ENCODE measurements around the gene PLCG2.
"Not testable (repeated sequence)": the region's sequence is repeated elsewhere in the genome, so short reads cannot be mapped to it uniquely, and the experiment has no call there.

PLCG2 gene

GRCh38 chr16:81745704-81746558, 33.2 kb upstream of the PLCG2 start:
- H3K9me3 Mint-ChIP-seq, result no peaks in the 10 kb centered on the region
- ATAC-seq (peak; percentile 84), DNase-seq (ENCODE audit: low spot score in 2 of 2) (peak; percentile 54 to 85)
- no peaks in the 10 kb centered on the region for H3K36me3 Mint-ChIP-seq
- H3K27ac Mint-ChIP-seq, result peak overlapping the region; percentile 87
- peaks cover 11% of the 10 kb centered on the region for H3K4me1 Mint-ChIP-seq
- H3K4me3 Mint-ChIP-seq, result peak overlapping the region; percentile 74

GRCh38 chr16:81746566-81746965, 32.5 kb upstream of the PLCG2 start:
- Mint-ChIP-seq H3K27ac (peak overlapping the region; percentile 87), H3K36me3 (no peaks in the 10 kb centered on the region), H3K4me3 (peak overlapping the region; percentile 74), H3K9me3 (no peaks in the 10 kb centered on the region), H3K4me1 (peaks cover 11% of the 10 kb centered on the region)
- ATAC-seq, result no peak
- DNase-seq (ENCODE audit: low spot score in 2 of 2), result no peak

DNA sequence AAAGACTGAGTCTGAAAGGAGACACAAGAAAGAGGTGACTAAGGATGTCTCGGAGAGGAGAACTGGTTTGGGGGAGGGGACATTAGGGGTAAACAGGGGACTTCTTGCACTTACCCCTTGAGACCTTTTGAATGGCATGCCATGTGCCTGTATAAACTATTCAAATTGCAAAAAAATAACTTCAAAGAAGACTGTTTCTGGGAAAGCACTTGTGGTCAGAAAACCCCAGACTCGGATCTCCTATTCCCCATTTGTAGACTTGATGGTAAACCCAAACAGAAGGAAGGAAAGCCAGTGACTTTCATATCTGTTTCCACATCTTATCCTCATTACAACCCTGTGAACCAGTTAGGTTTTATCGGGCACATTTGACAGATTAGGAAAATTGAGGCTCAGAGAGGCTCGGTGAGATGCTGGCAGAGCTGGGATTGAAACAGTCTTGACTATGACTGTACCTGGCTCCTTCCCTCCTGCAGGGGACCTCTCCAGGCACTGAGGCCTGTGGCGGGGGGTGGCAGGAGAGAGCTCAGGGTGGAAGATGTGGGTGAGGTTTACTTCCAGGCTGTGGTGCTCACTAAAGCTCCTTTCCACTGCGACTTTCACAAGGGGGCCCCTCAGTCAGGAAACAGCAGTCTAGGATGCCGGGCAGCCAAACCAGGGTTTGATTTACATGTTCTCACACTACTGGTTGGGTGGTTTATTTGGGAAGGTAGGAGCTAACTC, 30.5 kb upstream of the PLCG2 start:
- ATAC-seq, result peak; percentile 42
- peaks cover 11% of the 10 kb centered on the region for H3K4me1 Mint-ChIP-seq
- no peaks in the 10 kb centered on the region for H3K36me3 Mint-ChIP-seq
- H3K4me3 Mint-ChIP-seq, result no peak overlapping the region
- peak overlapping the region; percentile 40 for H3K27ac Mint-ChIP-seq
- DNase-seq (ENCODE audit: low spot score in 2 of 2), result no peak
- no peaks in the 10 kb centered on the region for H3K9me3 Mint-ChIP-seq

GRCh38 chr16:81752225-81752875, 26.7 kb upstream of the PLCG2 start:
- ATAC-seq (peak; percentile 60), DNase-seq (ENCODE audit: low spot score in 2 of 2) (no peak)
- no peak overlapping the region for H3K4me3 Mint-ChIP-seq
- no peaks in the 10 kb centered on the region for H3K9me3 Mint-ChIP-seq
- peaks cover 8% of the 10 kb centered on the region for H3K4me1 Mint-ChIP-seq
- H3K27ac Mint-ChIP-seq, result no peak overlapping the region
- H3K36me3 Mint-ChIP-seq, result no peaks in the 10 kb centered on the region

DNA sequence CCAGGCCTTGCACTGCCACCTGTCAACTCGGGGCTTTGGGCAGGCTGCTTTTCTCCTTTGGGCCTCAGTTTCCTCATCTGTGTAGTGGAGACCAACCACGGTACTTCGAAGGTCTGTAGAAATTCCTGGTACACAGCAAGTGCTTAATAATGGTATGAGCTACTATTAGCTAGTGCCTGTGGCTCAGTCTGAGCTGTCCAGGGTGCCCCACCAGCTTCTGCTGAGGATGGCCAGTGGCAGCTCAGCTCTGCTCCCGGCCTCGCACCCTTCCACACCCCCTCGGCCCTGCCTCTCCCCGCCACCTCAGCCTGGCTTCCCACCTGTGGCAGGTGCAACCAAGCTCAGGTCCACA, 26.2 kb upstream of the PLCG2 start:
- no peak overlapping the region for H3K27ac Mint-ChIP-seq
- H3K36me3 Mint-ChIP-seq, result no peaks in the 10 kb centered on the region
- DNase-seq (ENCODE audit: low spot score in 2 of 2) (no peak), ATAC-seq (no peak)
- H3K4me1 Mint-ChIP-seq, result peaks cover 8% of the 10 kb centered on the region
- H3K9me3 Mint-ChIP-seq, result no peaks in the 10 kb centered on the region
- H3K4me3 Mint-ChIP-seq, result no peak overlapping the region

- Mint-ChIP-seq H3K4me3 (no peak overlapping the region), H3K9me3 (no peaks in the 10 kb centered on the region), H3K36me3 (no peaks in the 10 kb centered on the region), H3K27ac (no peak overlapping the region), H3K4me1 (peaks cover 8% of the 10 kb centered on the region)
- ATAC-seq, result no peak
- DNase-seq (ENCODE audit: low spot score in 2 of 2), result no peak
These were observed 24.2 kb upstream of the PLCG2 start for GRCh38 chr16:81754858-81755257.

DNA sequence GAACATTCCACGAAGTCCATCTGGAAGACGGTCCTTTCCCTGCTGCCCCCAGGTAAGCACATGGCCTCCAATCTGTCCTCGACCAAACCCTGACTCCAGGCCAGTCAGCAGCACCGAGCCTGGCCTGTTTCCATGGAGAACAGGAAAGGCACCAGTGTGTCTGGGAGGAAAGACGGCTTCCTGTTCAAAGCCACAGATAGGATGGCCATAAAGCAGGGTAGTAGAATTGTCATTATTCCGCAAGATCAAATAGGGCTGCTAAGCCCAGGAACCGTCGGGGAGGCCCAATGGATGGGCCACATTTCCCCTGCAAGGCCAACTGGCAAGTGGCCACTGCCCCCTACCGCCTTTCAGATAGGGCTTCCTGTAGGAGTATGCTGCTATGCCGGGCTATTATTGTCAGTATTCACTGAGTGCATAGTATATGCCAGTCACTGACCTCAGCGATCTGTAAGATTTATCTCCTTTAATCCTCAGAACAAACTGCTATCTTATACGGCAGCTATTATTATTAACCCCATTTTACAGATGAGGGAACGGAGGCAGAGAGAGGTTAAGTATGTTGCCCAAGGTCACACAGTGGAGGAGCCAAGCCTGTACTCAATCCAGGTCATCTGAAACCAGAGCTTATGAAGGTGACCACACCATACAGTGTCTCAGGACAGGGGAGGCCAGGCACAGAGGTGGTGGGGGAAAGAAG, 23.0 kb upstream of the PLCG2 start:
- peak overlapping the region; percentile 83 for H3K27ac Mint-ChIP-seq
- no peak overlapping the region for H3K4me3 Mint-ChIP-seq
- no peaks in the 10 kb centered on the region for H3K36me3 Mint-ChIP-seq
- H3K4me1 Mint-ChIP-seq, result peaks cover 8% of the 10 kb centered on the region
- no peak for DNase-seq (ENCODE audit: low spot score in 2 of 2)
- no peaks in the 10 kb centered on the region for H3K9me3 Mint-ChIP-seq
- ATAC-seq, result no peak

DNA sequence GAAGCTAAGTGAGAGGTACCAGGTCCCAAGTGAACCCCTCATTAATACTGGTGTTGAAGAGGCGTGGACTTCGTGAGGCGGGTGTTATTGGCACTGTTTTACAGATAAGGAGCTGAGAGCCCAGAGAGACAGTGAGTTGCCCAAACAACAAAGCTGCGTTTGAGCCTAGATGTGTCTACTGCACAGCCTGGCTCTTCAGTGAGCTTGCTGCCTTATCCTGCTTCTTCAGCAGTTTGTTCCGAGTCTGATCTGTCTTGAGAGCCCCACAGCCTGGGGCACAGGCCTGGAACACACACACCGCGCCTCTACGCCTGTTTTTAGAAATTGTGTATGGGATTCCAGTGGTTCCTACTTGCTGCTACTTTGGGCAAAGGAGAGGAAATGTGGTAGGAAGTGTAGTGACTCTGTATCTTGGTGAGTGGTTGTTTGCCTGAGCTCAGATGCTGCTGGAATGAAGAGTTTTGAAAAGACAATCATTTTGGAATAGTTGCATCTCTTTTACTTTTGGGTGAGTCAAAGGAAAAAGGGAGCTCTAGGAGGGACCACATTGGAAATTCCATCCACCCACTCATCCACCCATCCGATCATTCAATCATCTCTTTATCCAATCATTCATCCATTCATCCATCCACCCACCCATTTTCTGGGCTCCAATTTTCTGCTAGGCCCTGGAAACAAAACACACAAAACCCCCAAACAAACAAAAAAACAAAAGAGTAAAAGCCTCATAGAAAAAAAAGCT, 22.3 kb upstream of the PLCG2 start:
- ATAC-seq (no peak), DNase-seq (ENCODE audit: low spot score in 2 of 2) (no peak)
- H3K4me1 Mint-ChIP-seq, result peaks cover 8% of the 10 kb centered on the region
- no peaks in the 10 kb centered on the region for H3K36me3 Mint-ChIP-seq
- no peak overlapping the region for H3K4me3 Mint-ChIP-seq
- H3K9me3 Mint-ChIP-seq, result no peaks in the 10 kb centered on the region
- peak overlapping the region; percentile 83 for H3K27ac Mint-ChIP-seq

- no peak for ATAC-seq
- no peak overlapping the region for H3K27ac Mint-ChIP-seq
- DNase-seq (ENCODE audit: low spot score in 2 of 2), result no peak
These were observed 20.7 kb upstream of the PLCG2 start for GRCh38 chr16:81758376-81758775.

GRCh38 chr16:81762322-81762721, 16.8 kb upstream of the PLCG2 start:
- DNase-seq (ENCODE audit: low spot score in 2 of 2); ATAC-seq; H3K27ac Mint-ChIP-seq; H3K9me3 Mint-ChIP-seq; H3K4me3 Mint-ChIP-seq; H3K4me1 Mint-ChIP-seq; H3K36me3 Mint-ChIP-seq: not testable (repeated sequence)

More at GRCh38 chr16:81758376-81758775, 20.7 kb upstream of the PLCG2 start:
- Mint-ChIP-seq H3K9me3 (no peaks in the 10 kb centered on the region), H3K36me3 (no peaks in the 10 kb centered on the region), H3K4me3 (no peak overlapping the region), H3K4me1 (peaks cover 8% of the 10 kb centered on the region)

- H3K9me3 Mint-ChIP-seq, result no peaks in the 10 kb centered on the region
- DNase-seq (ENCODE audit: low spot score in 2 of 2) (no peak), ATAC-seq (peak; percentile 19)
- no peaks in the 10 kb centered on the region for H3K4me1 Mint-ChIP-seq
- no peak overlapping the region for H3K27ac Mint-ChIP-seq
- H3K4me3 Mint-ChIP-seq, result no peak overlapping the region
- peaks cover 5% of the 10 kb centered on the region for H3K36me3 Mint-ChIP-seq
These were observed 13.8 kb upstream of the PLCG2 start for GRCh38 chr16:81765111-81765919.

DNA sequence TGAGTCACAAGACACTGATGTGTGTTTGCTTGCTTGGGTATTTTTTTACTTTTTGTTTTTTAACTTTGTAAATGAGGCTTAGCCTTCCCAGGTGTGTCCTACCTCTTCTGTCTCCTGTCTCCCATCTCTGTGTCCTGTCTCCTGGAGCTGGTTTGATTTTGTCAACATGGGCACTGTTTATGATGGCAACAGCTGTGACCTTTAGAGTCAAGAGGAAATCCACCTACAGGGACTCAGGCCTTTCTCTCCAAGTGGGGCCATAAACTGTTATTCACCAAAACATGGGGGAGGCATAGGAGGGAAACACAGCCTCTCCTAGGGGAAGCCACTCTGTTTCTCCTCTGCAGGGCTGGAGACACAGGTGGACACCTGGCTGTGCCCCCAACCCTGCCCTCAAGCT, 13.1 kb upstream of the PLCG2 start:
- Mint-ChIP-seq H3K4me3 (no peak overlapping the region), H3K27ac (no peak overlapping the region), H3K4me1 (no peaks in the 10 kb centered on the region), H3K36me3 (peaks cover 5% of the 10 kb centered on the region), H3K9me3 (no peaks in the 10 kb centered on the region)
- no peak for ATAC-seq
- DNase-seq (ENCODE audit: low spot score in 2 of 2), result no peak

GRCh38 chr16:81767987-81768592, 11.0 kb upstream of the PLCG2 start:
- Mint-ChIP-seq H3K36me3 (peaks cover 5% of the 10 kb centered on the region), H3K4me1 (no peaks in the 10 kb centered on the region), H3K9me3 (no peaks in the 10 kb centered on the region), H3K27ac (no peak overlapping the region), H3K4me3 (no peak overlapping the region)
- DNase-seq (ENCODE audit: low spot score in 2 of 2) (no peak), ATAC-seq (no peak)

DNA sequence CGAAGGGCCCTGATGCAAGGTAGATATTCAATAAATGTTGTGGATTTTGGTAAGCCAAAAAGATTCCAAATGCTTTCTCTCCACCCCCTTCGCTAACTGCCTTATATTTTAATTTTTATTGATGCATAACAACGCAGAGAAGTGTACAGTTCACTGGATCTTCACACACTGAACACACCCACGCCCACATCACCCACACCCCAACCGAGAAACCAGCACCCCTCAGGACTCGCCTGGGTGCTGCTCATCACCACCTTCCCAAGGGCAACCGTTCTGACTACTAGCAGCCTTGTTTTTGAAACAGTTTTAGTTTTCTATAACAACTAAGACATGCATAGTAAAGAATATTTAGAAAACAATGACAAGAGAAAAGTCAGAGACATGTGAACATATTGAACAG, 9.1 kb upstream of the PLCG2 start:
- ATAC-seq (no peak), DNase-seq (ENCODE audit: low spot score in 2 of 2) (no peak)
- Mint-ChIP-seq H3K27ac (no peak overlapping the region), H3K4me1 (no peaks in the 10 kb centered on the region), H3K9me3 (no peaks in the 10 kb centered on the region), H3K4me3 (no peak overlapping the region), H3K36me3 (peaks cover 5% of the 10 kb centered on the region)
